Neural cell (in vitro differentiated cells): Measurements from ENCODE around the gene EXOC8. TPM values are rescaled to one million over a fixed set of nuclear protein-coding genes. Genes with fewer than 3 reads are reported as not detected.

ENCODE experiments used
- H2AFZ ChIP-seq: fragments of 200-600, 300-800 bp; sonication (generic), shearing (Covaris generic); 2 replicates; pipeline ENCODE4 v1.6.0; 2014; ENCODE audit warnings: low read depth, mild to moderate bottlenecking, antibody characterized with exemption, low read length, moderate library complexity
- H3F3A ChIP-seq: fragments of 200-600 bp; shearing (Covaris generic); 2 replicates; pipeline ENCODE4 v1.6.1; 2016; ENCODE audit warnings: mild to moderate bottlenecking, moderate library complexity, mixed read lengths, antibody characterized with exemption, low read length; ENCODE audit not compliant: insufficient read depth, poor library complexity, severe bottlenecking
- H3K27ac ChIP-seq: fragments of 200-600, 300-800 bp; sonication (generic), shearing (Covaris generic); 2 replicates; pipeline ENCODE4 v1.5.1; 2014; ENCODE audit warnings: mild to moderate bottlenecking, low read length, moderate library complexity
- H3K27me3 ChIP-seq: fragments of 300-800, 200-600 bp; sonication (generic), shearing (Covaris generic); 2 replicates; pipeline ENCODE4 v1.6.0; 2014; ENCODE audit warnings: mild to moderate bottlenecking, low read depth, low read length, moderate library complexity; ENCODE audit not compliant: insufficient read depth
- H3K36me3 ChIP-seq: fragments of 300-800, 200-600 bp; sonication (generic), shearing (Covaris generic); 2 replicates; pipeline ENCODE4 v1.5.1; 2014; ENCODE audit warnings: mild to moderate bottlenecking, antibody characterized with exemption, low read length, moderate library complexity; ENCODE audit not compliant: insufficient read depth
- H3K4me2 ChIP-seq: fragments of 300-800, 200-600 bp; sonication (generic), shearing (Covaris generic); 2 replicates; pipeline ENCODE4 v1.6.0; 2014; ENCODE audit warnings: mild to moderate bottlenecking, low read length
- H3K4me3 ChIP-seq: fragments of 300-800, 200-600 bp; sonication (generic), shearing (Covaris generic); 2 replicates; pipeline ENCODE4 v1.5.1; 2014; ENCODE audit warnings: mild to moderate bottlenecking, low read length, moderate library complexity
- H3K79me2 ChIP-seq: fragments of 200-600 bp; shearing (Covaris generic); replicated peaks from 2 replicates; pipeline ENCODE4 v1.6.0; 2014; ENCODE audit warnings: mild to moderate bottlenecking, low read length, moderate library complexity; ENCODE audit not compliant: insufficient read depth
- H3K9ac ChIP-seq: fragments of 300-800, 200-600 bp; sonication (generic), shearing (Covaris generic); 2 replicates; pipeline ENCODE4 v1.6.1; 2016; ENCODE audit warnings: mild to moderate bottlenecking, low read length, mixed read lengths
- H3K9me2 ChIP-seq: fragments of 200-600 bp; shearing (Covaris generic); 2 replicates; pipeline ENCODE4 v1.6.1; 2016; ENCODE audit warnings: mild to moderate bottlenecking, low read length, mixed read lengths; ENCODE audit not compliant: insufficient read depth
- H3K9me3 ChIP-seq: fragments of 200-600, 300-800 bp; sonication (generic), shearing (Covaris generic); 2 replicates; pipeline ENCODE4 v1.6.1; 2016; ENCODE audit warnings: mild to moderate bottlenecking, mixed run types, low read length, moderate library complexity, mixed read lengths
- H4K20me1 ChIP-seq: fragments of 200-600 bp; shearing (Covaris generic); 2 replicates; pipeline ENCODE4 v1.6.1; 2016; ENCODE audit warnings: mild to moderate bottlenecking, mixed run types; ENCODE audit not compliant: insufficient read depth
- CTCF ChIP-seq: fragments of 450-650 bp; IDR thresholded peaks from 2 replicates; pipeline ENCODE4 v1.5.1; 2014; ENCODE audit warnings: antibody characterized with exemption, mild to moderate bottlenecking, moderate library complexity; ENCODE audit not compliant: poor library complexity, severe bottlenecking
- EP300 ChIP-seq: fragments of 450-650 bp; conservative IDR thresholded peaks from 2 replicates; pipeline ENCODE4 v1.6.1; 2014; ENCODE audit warnings: antibody characterized with exemption, mild to moderate bottlenecking, moderate library complexity; ENCODE audit not compliant: poor library complexity, severe bottlenecking
- EZH2 ChIP-seq: fragments of 200-600, 300-800 bp; shearing (Covaris generic), sonication (generic); IDR thresholded peaks from 2 replicates; pipeline ENCODE4 v1.6.1; 2014; ENCODE audit warnings: antibody characterized with exemption, low read length, borderline replicate concordance, mild to moderate bottlenecking; ENCODE audit not compliant: insufficient read depth, poor library complexity, severe bottlenecking
- MXI1 ChIP-seq: fragments of 450-650 bp; conservative IDR thresholded peaks from 2 replicates; pipeline ENCODE4 v1.6.1; 2014; ENCODE audit warnings: antibody characterized with exemption, mild to moderate bottlenecking; ENCODE audit not compliant: poor library complexity, severe bottlenecking
- POLR2AphosphoS5 ChIP-seq: IDR thresholded peaks from 2 replicates; pipeline ENCODE4 v1.6.1; 2012
- RAD21 ChIP-seq: fragments of 450-650 bp; conservative IDR thresholded peaks from 2 replicates; pipeline ENCODE4 v1.6.1; 2014; ENCODE audit warnings: antibody characterized with exemption, mild to moderate bottlenecking, moderate library complexity
- REST ChIP-seq: IDR thresholded peaks from 2 replicates; pipeline ENCODE4 v1.6.1; 2012; ENCODE audit warnings: borderline replicate concordance
- SMC3 ChIP-seq: fragments of 450-650 bp; conservative IDR thresholded peaks from 2 replicates; pipeline ENCODE4 v1.6.1; 2014; ENCODE audit warnings: antibody characterized with exemption, mild to moderate bottlenecking, moderate library complexity; ENCODE audit not compliant: poor library complexity
- polyA plus RNA-seq: library from polyadenylated mRNA; depleted of rRNA; stranded (reverse); fragments of >200 nt; gene quantifications from 2 replicates; pipeline ENCODE4 v1.2.3, GENCODE V29; 2014

The EXOC8 gene
- polyA plus RNA-seq, 1 donor from 2014 or later, result 12.9 TPM

- H3K9me3 ChIP-seq, result no peaks in the 10 kb centered on the region
- no peak overlapping the region for H3K27ac ChIP-seq
- no peak overlapping the region for H3K9ac ChIP-seq
- H3K36me3 ChIP-seq, result no peaks in the 10 kb centered on the region
- H3K4me3 ChIP-seq, result no peak overlapping the region
- no peaks in the 10 kb centered on the region for H3F3A ChIP-seq
- H3K79me2 ChIP-seq, result peaks cover 6% of the 10 kb centered on the region
- no peaks in the 10 kb centered on the region for H4K20me1 ChIP-seq
- no peak overlapping the region for H2AFZ ChIP-seq
- H3K9me2 ChIP-seq, result no peaks in the 10 kb centered on the region
- TF ChIP-seq REST (no peak), MXI1 (no peak), RAD21 (no peak), SMC3 (no peak), EZH2 (no peak), POLR2AphosphoS5 (no peak), EP300 (no peak)
- H3K4me2 ChIP-seq, result no peak overlapping the region
- H3K27me3 ChIP-seq, result no peaks in the 10 kb centered on the region
Observed at GRCh38 chr1:231385416-231385748, 47.7 kb upstream of the EXOC8 start.

GRCh38 chr1:231384696-231385415 lies 47.2 kb upstream of the EXOC8 start:
- Histone ChIP-seq H3K4me2 (no peak overlapping the region), H3K27me3 (no peaks in the 10 kb centered on the region), H3K9me3 (no peaks in the 10 kb centered on the region), H4K20me1 (no peaks in the 10 kb centered on the region), H3F3A (no peaks in the 10 kb centered on the region), H3K36me3 (no peaks in the 10 kb centered on the region), H3K79me2 (peaks cover under 1% of the 10 kb centered on the region), H3K4me3 (no peak overlapping the region), H3K9ac (no peak overlapping the region), H3K27ac (no peak overlapping the region), H3K9me2 (no peaks in the 10 kb centered on the region), H2AFZ (no peak overlapping the region)
- no peak for TF ChIP-seq EP300
- no peak for TF ChIP-seq REST
- no peak for TF ChIP-seq SMC3
- TF ChIP-seq CTCF, result no peak
- TF ChIP-seq POLR2AphosphoS5, result no peak
- TF ChIP-seq EZH2, result no peak
- TF ChIP-seq MXI1, result no peak
- no peak for TF ChIP-seq RAD21
